ENCODE results near the gene PDLIM3. TPM values are rescaled to one million over a fixed set of nuclear protein-coding genes. Genes with fewer than 3 reads are reported as not detected.

PDLIM3 gene
- total RNA-seq, 1 donor, result 15.1 TPM

GRCh38 chr4:185457136-185457535 lies 78.2 kb downstream of the PDLIM3 start:
- no peak for TF ChIP-seq CTCF (IDR thresholded peaks at IDR 0.05; ENCODE audit: insufficient read depth, low read depth, low read length)
- DNase-seq (ENCODE audit: low read depth), result no peak
- H3K4me3 ChIP-seq (ENCODE audit: low read depth, low read length), result no peak overlapping the region

- TF ChIP-seq CTCF (IDR thresholded peaks at IDR 0.05; ENCODE audit: insufficient read depth, low read depth, low read length), result no peak
- H3K4me3 ChIP-seq (ENCODE audit: low read depth, low read length), result no peak overlapping the region
- no peak for DNase-seq (ENCODE audit: low read depth)
Measured at GRCh38 chr4:185456131-185456530, 79.2 kb downstream of the PDLIM3 start.

Other genes starting within 250 kb of the PDLIM3 start
- gene LRP2BP, start 139.6 kb downstream of the PDLIM3 start, total RNA-seq, result 0.32 and 1.3 TPM in 2 replicates
- gene ANKRD37, start 138.7 kb downstream of the PDLIM3 start, total RNA-seq, result 3.0 and 3.2 TPM in 2 replicates
- 30.3 and 42.7 TPM in 2 replicates for gene UFSP2, start 109.5 kb downstream of the PDLIM3 start, total RNA-seq
- gene CCDC110, start 63.8 kb downstream of the PDLIM3 start, total RNA-seq, result 0.32 and 0.43 TPM in 2 replicates

Measured in fibroblast of villous mesenchyme (primary cell).